Transverse colon (tissue), 4 donors: ENCODE data around the gene TAX1BP3. TPM values are rescaled to one million over a fixed set of nuclear protein-coding genes. Genes with fewer than 3 reads are reported as not detected.

Source experiments
- DNase-seq: peaks from one replicate; pipeline ENCODE4 v3.0.0-alpha.2; 2019
- H3K27ac ChIP-seq, 4 donors: fragments of 200-600 bp; sonication (generic); 2 replicates each; pipeline ENCODE4 v1.5.1; 2016 to 2018; ENCODE audit warnings: inconsistent platforms in 4 of 4
- H3K27me3 ChIP-seq: fragments of 200-600 bp; sonication (generic); 2 replicates; pipeline ENCODE4 v1.5.1; 2017; ENCODE audit warnings: inconsistent platforms
- H3K36me3 ChIP-seq, 4 donors: fragments of 200-600 bp; sonication (generic); 2 replicates each; pipeline ENCODE4 v1.5.1; 2017 to 2019; ENCODE audit warnings: inconsistent platforms in 4 of 4
- H3K4me1 ChIP-seq, 4 donors: fragments of 200-600 bp; sonication (generic); 2 replicates each; pipeline ENCODE4 v1.5.1; 2017 to 2020; ENCODE audit warnings: inconsistent platforms in 4 of 4
- H3K4me3 ChIP-seq, 4 donors: fragments of 200-600 bp; sonication (generic); 1 replicate in 1 of 4; 2 replicates in 3 of 4; pipeline versions ENCODE4 v1.5.1 to v1.6.1; 2017 to 2019; ENCODE audit warnings: inconsistent platforms in 4 of 4
- H3K9me3 ChIP-seq, 2 donors: fragments of 200-600 bp; sonication (generic); 2 replicates each; pipeline ENCODE4 v1.5.1; 2017 to 2019; ENCODE audit warnings: inconsistent platforms in 2 of 2
- CTCF ChIP-seq, 5 experiments: fragments of 200-600 bp in 3 of 5; fragments of 450-650 bp in 2 of 5; sonication (generic) in 3 of 5; IDR thresholded peaks; 1 replicate in 2 of 5; 2 replicates in 3 of 5; pipeline ENCODE4 v1.5.1; 2016 to 2017; ENCODE audit warnings: antibody characterized with exemption in 5 of 5, inconsistent platforms in 3 of 5, mild to moderate bottlenecking in 2 of 5, moderate library complexity in 1 of 5
- EP300 ChIP-seq: sonication (generic); formaldehyde crosslinking; IDR thresholded peaks from one replicate; pipeline ENCODE4 v1.6.1; 2017; ENCODE audit warnings: antibody characterized with exemption, low read depth
- POLR2A ChIP-seq: fragments of 450-650 bp; IDR thresholded peaks from one replicate; pipeline ENCODE4 v1.6.1; 2016; ENCODE audit warnings: antibody characterized with exemption, mild to moderate bottlenecking, moderate library complexity
- POLR2AphosphoS5 ChIP-seq, 3 donors: sonication (generic); formaldehyde crosslinking; IDR thresholded peaks; one replicate each; pipeline ENCODE4 v1.6.1; 2016; ENCODE audit warnings: antibody characterized with exemption in 3 of 3
- WGBS, 2 donors: methylation state at CpG; one replicate each; pipeline ENCODE4 v1.1.5; 2018; ENCODE audit warnings: low coverage in 1 of 2; 5-methylcytosine and 5-hydroxymethylcytosine counted together
- in situ Hi-C, 4 donors: fragments of 200-750 bp; cut with MboI; loops; one replicate each; pipeline versions ENCODE4 v1.15.0 to v1.15.1; 2017; ENCODE audit warnings: low sequenced_read_pairs in 3 of 4, low pct_ligation_motif_present in 1 of 4, low pct_unique_long_range_greater_than_20kb in 1 of 4
- intact Hi-C: fragments of 100-400 bp; cut with DNase I; formaldehyde crosslinking; loops from one replicate; pipeline ENCODE4 v1.15.1; 2023; ENCODE audit warnings: low total_unique reads
- total RNA-seq, 4 donors: library from RNA; depleted of rRNA; stranded (reverse); fragments of >200 nt; gene quantifications; one replicate each; pipeline ENCODE4 v1.1.0, GENCODE V29; 2016

TAX1BP3 gene
- total RNA-seq, 4 donors from 2014 or later: 129 to 451 (median 202) TPM

DNA sequence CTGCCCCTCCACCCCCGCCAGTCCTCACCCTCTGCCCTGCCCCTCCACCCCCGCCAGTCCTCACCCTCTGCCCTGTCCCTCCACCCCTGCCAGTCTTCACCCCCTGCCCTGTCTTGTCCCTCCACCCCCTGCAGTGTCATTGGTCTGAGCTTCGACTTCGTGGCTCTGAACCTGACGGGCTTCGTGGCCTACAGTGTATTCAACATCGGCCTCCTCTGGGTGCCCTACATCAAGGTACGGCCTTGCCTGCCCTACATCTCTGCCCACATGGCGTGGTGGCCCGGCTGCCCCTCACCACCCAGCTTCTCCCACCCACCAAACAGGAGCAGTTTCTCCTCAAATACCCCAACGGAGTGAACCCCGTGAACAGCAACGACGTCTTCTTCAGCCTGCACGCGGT is 12.0 kb downstream of the TAX1BP3 start:
- no peak for DNase-seq
- Histone ChIP-seq H3K27ac (no peak overlapping the region), H3K27me3 (no peaks in the 10 kb centered on the region), H3K4me1 (peaks cover 3 to 22% (median 15%) of the 10 kb centered on the region in 4 donors), H3K36me3 (no peaks in the 10 kb centered on the region), H3K9me3 (no peaks in the 10 kb centered on the region), H3K4me3 (no peak overlapping the region)
- in situ Hi-C loops (no loop called here), intact Hi-C loops (no loop called here)
- 85 to 92% methylated on average over 6 to 14 of the region's 16 CpGs for WGBS, 2 donors
- TF ChIP-seq POLR2A (no peak), POLR2AphosphoS5 (IDR thresholded peaks at IDR 0.05) (no peak), CTCF (IDR thresholded peaks at IDR 0.05) (no peak), EP300 (no peak)

GRCh38 chr17:3655766-3656165 is 12.6 kb downstream of the TAX1BP3 start:
- H3K9me3 ChIP-seq: no peaks in the 10 kb centered on the region
- H3K27ac ChIP-seq: no peak overlapping the region
- no peak overlapping the region for H3K4me3 ChIP-seq
- H3K27me3 ChIP-seq: no peaks in the 10 kb centered on the region
- DNase-seq: no peak
- in situ Hi-C loops (no loop called here), intact Hi-C loops (no loop called here)
- H3K36me3 ChIP-seq: no peaks in the 10 kb centered on the region
- WGBS, 2 donors: 88% methylated on average over 11 of the region's 11 CpGs; no CpG with 5 or more reads in 1 of the 2 donors
- no peak for TF ChIP-seq POLR2A
- no peak for TF ChIP-seq EP300
- no peak for TF ChIP-seq CTCF (IDR thresholded peaks at IDR 0.05)
- TF ChIP-seq POLR2AphosphoS5 (IDR thresholded peaks at IDR 0.05): no peak
- H3K4me1 ChIP-seq: peaks cover 3 to 22% (median 15%) of the 10 kb centered on the region in 4 donors

GRCh38 chr17:3647769-3648555 is 20.4 kb downstream of the TAX1BP3 start:
- Histone ChIP-seq H3K4me3 (no peak overlapping the region), H3K4me1 (no peaks in the 10 kb centered on the region), H3K27me3 (no peaks in the 10 kb centered on the region), H3K27ac (no peak overlapping the region), H3K9me3 (no peaks in the 10 kb centered on the region), H3K36me3 (no peaks in the 10 kb centered on the region)
- in situ Hi-C loops: loop anchor here in 3 of 4 donors (25.0 kb wide), 1 partner anchor 611 kb away; no protein-coding TSS in a partner anchor
- peak; percentile 67 for DNase-seq
- 64 to 90% methylated on average over 2 to 20 of the region's 20 CpGs for WGBS, 2 donors
- intact Hi-C loops: no loop called here
- peak; percentile 17 to 69 (median 47) for TF ChIP-seq CTCF (IDR thresholded peaks at IDR 0.05)
- TF ChIP-seq EP300: no peak

- in situ Hi-C loops: loop anchor here in 3 of 4 donors (25.0 kb wide), 1 partner anchor 610 kb away; no protein-coding TSS in a partner anchor
- WGBS, 2 donors: 72% methylated on average over 12 of the region's 12 CpGs; no CpG with 5 or more reads in 1 of the 2 donors
- intact Hi-C loops: no loop called here
- Histone ChIP-seq H3K9me3 (no peaks in the 10 kb centered on the region), H3K27me3 (no peaks in the 10 kb centered on the region), H3K4me3 (no peak overlapping the region), H3K36me3 (no peaks in the 10 kb centered on the region), H3K4me1 (no peaks in the 10 kb centered on the region), H3K27ac (no peak overlapping the region)
- TF ChIP-seq CTCF (IDR thresholded peaks at IDR 0.05) (no peak), EP300 (no peak), POLR2AphosphoS5 (IDR thresholded peaks at IDR 0.05) (no peak), POLR2A (no peak)
- DNase-seq: no peak
Observed at GRCh38 chr17:3647251-3647650, 21.1 kb downstream of the TAX1BP3 start.
